ENCODE measurements around the gene PHLPP2.
"Not testable (repeated sequence)": the region's sequence is repeated elsewhere in the genome, so short reads cannot be mapped to it uniquely, and the experiment has no call there.

The PHLPP2 gene

GRCh38 chr16:71666264-71666663 is 58.2 kb downstream of the PHLPP2 start:
- FAIRE-seq, result no peak

- FAIRE-seq, result no peak
Measured at GRCh38 chr16:71659471-71659870, 65.0 kb downstream of the PHLPP2 start.

GRCh38 chr16:71658771-71659170 is 65.7 kb downstream of the PHLPP2 start:
- no peak for FAIRE-seq

- FAIRE-seq, result no peak
Measured at GRCh38 chr16:71649704-71650103, 74.8 kb downstream of the PHLPP2 start.

GRCh38 chr16:71648921-71649320 is 75.6 kb downstream of the PHLPP2 start:
- FAIRE-seq, result no peak

GRCh38 chr16:71648162-71648561 is 76.3 kb downstream of the PHLPP2 start:
- no peak for FAIRE-seq

GRCh38 chr16:71647391-71647790 is 77.1 kb downstream of the PHLPP2 start:
- FAIRE-seq, result no peak

- no peak for FAIRE-seq
Measured at GRCh38 chr16:71645450-71645849, 79.1 kb downstream of the PHLPP2 start.

GRCh38 chr16:71637398-71637797 is 87.1 kb downstream of the PHLPP2 start:
- FAIRE-seq, result no peak

- no peak for FAIRE-seq
Measured at GRCh38 chr16:71635632-71636031, 88.9 kb downstream of the PHLPP2 start.

GRCh38 chr16:71631776-71632175 is 92.7 kb downstream of the PHLPP2 start:
- FAIRE-seq, result no peak

- no peak for FAIRE-seq
Measured at GRCh38 chr16:71630808-71631207, 93.7 kb downstream of the PHLPP2 start.

GRCh38 chr16:71629278-71630016 is 95.1 kb downstream of the PHLPP2 start:
- FAIRE-seq, result no peak

- FAIRE-seq, result no peak
Measured at GRCh38 chr16:71628810-71629209, 95.7 kb downstream of the PHLPP2 start.

GRCh38 chr16:71627731-71628181 is 96.7 kb downstream of the PHLPP2 start:
- FAIRE-seq, result no peak

GRCh38 chr16:71626858-71627213 is 97.7 kb downstream of the PHLPP2 start:
- FAIRE-seq, result no peak

GRCh38 chr16:71626018-71626857 is 98.3 kb downstream of the PHLPP2 start, which contains the start of gene MARVELD3:
MARVELD3 (plus strand) TSS chr16:71626184; CDS start chr16:71626230, 46 bp downstream.
- no peak for FAIRE-seq

- FAIRE-seq, result no peak
Measured at GRCh38 chr16:71625113-71625850, 99.2 kb downstream of the PHLPP2 start.

GRCh38 chr16:71623597-71623996 is 100.9 kb downstream of the PHLPP2 start:
- no peak for FAIRE-seq

- FAIRE-seq, result no peak
Measured at GRCh38 chr16:71622088-71622487, 102.4 kb downstream of the PHLPP2 start.

- FAIRE-seq, result no peak
Measured at GRCh38 chr16:71618429-71618828, 106.1 kb downstream of the PHLPP2 start.

- not testable (repeated sequence) for FAIRE-seq
Measured at GRCh38 chr16:71614956-71615355, 109.5 kb downstream of the PHLPP2 start.
